ENCODE results near the gene SLC25A43.
"Not testable (repeated sequence)": the region's sequence is repeated elsewhere in the genome, so short reads cannot be mapped to it uniquely, and the experiment has no call there.

Gene SLC25A43

GRCh38 chrX:119386685-119387084, 12.5 kb upstream of the SLC25A43 start:
- not testable (repeated sequence) for H3K27me3 ChIP-seq (ENCODE audit: insufficient read depth, low read length); H3K27ac ChIP-seq (ENCODE audit: low read depth, low read length); H3K9me3 ChIP-seq (ENCODE audit: insufficient read depth, low read depth, low read length); H3K9ac ChIP-seq (ENCODE audit: low read depth, low read length); H3K36me3 ChIP-seq (ENCODE audit: insufficient read depth, low read length); H3K4me3 ChIP-seq (ENCODE audit: low read length); H3K4me1 ChIP-seq (ENCODE audit: insufficient read depth, low read length)
- WGBS: 92% methylated on average over 3 of the region's 4 CpGs

GRCh38 chrX:119387426-119387825, 11.7 kb upstream of the SLC25A43 start:
- not testable (repeated sequence) for H3K27me3 ChIP-seq (ENCODE audit: insufficient read depth, low read length); H3K9me3 ChIP-seq (ENCODE audit: insufficient read depth, low read depth, low read length); H3K9ac ChIP-seq (ENCODE audit: low read depth, low read length); H3K27ac ChIP-seq (ENCODE audit: low read depth, low read length); H3K4me3 ChIP-seq (ENCODE audit: low read length); H3K36me3 ChIP-seq (ENCODE audit: insufficient read depth, low read length); H3K4me1 ChIP-seq (ENCODE audit: insufficient read depth, low read length)
- 96% methylated on average over 20 of the region's 20 CpGs for WGBS

- Histone ChIP-seq H3K4me1 (ENCODE audit: insufficient read depth, low read length) (no peaks in the 10 kb centered on the region), H3K9me3 (ENCODE audit: insufficient read depth, low read depth, low read length) (no peaks in the 10 kb centered on the region), H3K9ac (ENCODE audit: low read depth, low read length) (no peak overlapping the region), H3K36me3 (ENCODE audit: insufficient read depth, low read length) (no peaks in the 10 kb centered on the region), H3K4me3 (ENCODE audit: low read length) (no peak overlapping the region), H3K27me3 (ENCODE audit: insufficient read depth, low read length) (no peaks in the 10 kb centered on the region), H3K27ac (ENCODE audit: low read depth, low read length) (no peak overlapping the region)
- 81% methylated on average over 4 of the region's 4 CpGs for WGBS
Observed at GRCh38 chrX:119389214-119389613, 9.9 kb upstream of the SLC25A43 start.

GRCh38 chrX:119389871-119390501, 9.2 kb upstream of the SLC25A43 start:
- Histone ChIP-seq H3K9me3 (ENCODE audit: insufficient read depth, low read depth, low read length) (no peaks in the 10 kb centered on the region), H3K36me3 (ENCODE audit: insufficient read depth, low read length) (no peaks in the 10 kb centered on the region), H3K9ac (ENCODE audit: low read depth, low read length) (no peak overlapping the region), H3K27ac (ENCODE audit: low read depth, low read length) (no peak overlapping the region), H3K4me1 (ENCODE audit: insufficient read depth, low read length) (no peaks in the 10 kb centered on the region), H3K27me3 (ENCODE audit: insufficient read depth, low read length) (no peaks in the 10 kb centered on the region), H3K4me3 (ENCODE audit: low read length) (no peak overlapping the region)
- WGBS: 34% methylated on average over 7 of the region's 7 CpGs

- no peak overlapping the region for H3K27ac ChIP-seq (ENCODE audit: low read depth, low read length)
- H3K36me3 ChIP-seq (ENCODE audit: insufficient read depth, low read length): no peaks in the 10 kb centered on the region
- 92% methylated on average over 5 of the region's 8 CpGs for WGBS
- no peak overlapping the region for H3K9ac ChIP-seq (ENCODE audit: low read depth, low read length)
- H3K4me3 ChIP-seq (ENCODE audit: low read length): no peak overlapping the region
- no peaks in the 10 kb centered on the region for H3K4me1 ChIP-seq (ENCODE audit: insufficient read depth, low read length)
- H3K9me3 ChIP-seq (ENCODE audit: insufficient read depth, low read depth, low read length): no peaks in the 10 kb centered on the region
- H3K27me3 ChIP-seq (ENCODE audit: insufficient read depth, low read length): no peaks in the 10 kb centered on the region
Observed at GRCh38 chrX:119391279-119391678, 7.9 kb upstream of the SLC25A43 start.

- 82% methylated on average over 2 of the region's 2 CpGs for WGBS
- Histone ChIP-seq H3K9ac (ENCODE audit: low read depth, low read length) (no peak overlapping the region), H3K36me3 (ENCODE audit: insufficient read depth, low read length) (no peaks in the 10 kb centered on the region), H3K27me3 (ENCODE audit: insufficient read depth, low read length) (peaks cover 6% of the 10 kb centered on the region), H3K4me1 (ENCODE audit: insufficient read depth, low read length) (no peaks in the 10 kb centered on the region), H3K27ac (ENCODE audit: low read depth, low read length) (no peak overlapping the region), H3K4me3 (ENCODE audit: low read length) (no peak overlapping the region), H3K9me3 (ENCODE audit: insufficient read depth, low read depth, low read length) (no peaks in the 10 kb centered on the region)
Observed at GRCh38 chrX:119393144-119393543, 6.0 kb upstream of the SLC25A43 start.

- H3K27ac ChIP-seq (ENCODE audit: low read depth, low read length): no peak overlapping the region
- peak overlapping the region; percentile 58 for H3K4me3 ChIP-seq (ENCODE audit: low read length)
Observed at GRCh38 chrX:119398587-119398973, 556 bp upstream of the SLC25A43 start.

GRCh38 chrX:119399772-119400101, 601 bp downstream of the SLC25A43 start:
- 2% methylated on average over 12 of the region's 12 CpGs for whole genome bisulfite sequencing
- H3K27ac ChIP-seq (ENCODE audit: low read depth, low read length): no peak overlapping the region
- 0 out of 2 replicates have a peak overlapping the region, but pooled peaks have one; percentile 31 for H3K9ac ChIP-seq (ENCODE audit: low read depth, low read length)

More at GRCh38 chrX:119398587-119398973, 556 bp upstream of the SLC25A43 start:
- Histone ChIP-seq H3K9me3 (ENCODE audit: insufficient read depth, low read depth, low read length) (no peaks in the 10 kb centered on the region), H3K36me3 (ENCODE audit: insufficient read depth, low read length) (no peaks in the 10 kb centered on the region), H3K27me3 (ENCODE audit: insufficient read depth, low read length) (peaks cover 19% of the 10 kb centered on the region), H3K4me1 (ENCODE audit: insufficient read depth, low read length) (no peaks in the 10 kb centered on the region), H3K9ac (ENCODE audit: low read depth, low read length) (peak overlapping the region; percentile 73; the same call in 1 of the 2 replicates)
- 26% methylated on average over 3 of the region's 3 CpGs for WGBS

GRCh38 chrX:119401569-119401968, 2.4 kb downstream of the SLC25A43 start:
- 80% methylated on average over 4 of the region's 4 CpGs for WGBS
- no peak overlapping the region for H3K4me3 ChIP-seq (ENCODE audit: low read length)
- H3K36me3 ChIP-seq (ENCODE audit: insufficient read depth, low read length): 0 out of 2 replicates have a peak, but pooled peaks cover 2% of the 10 kb centered on the region
- H3K27me3 ChIP-seq (ENCODE audit: insufficient read depth, low read length): peaks cover 19% of the 10 kb centered on the region
- no peak overlapping the region for H3K27ac ChIP-seq (ENCODE audit: low read depth, low read length)
- no peaks in the 10 kb centered on the region for H3K4me1 ChIP-seq (ENCODE audit: insufficient read depth, low read length)
- no peaks in the 10 kb centered on the region for H3K9me3 ChIP-seq (ENCODE audit: insufficient read depth, low read depth, low read length)
- H3K9ac ChIP-seq (ENCODE audit: low read depth, low read length): no peak overlapping the region

More at GRCh38 chrX:119399772-119400101, 601 bp downstream of the SLC25A43 start:
- Histone ChIP-seq H3K9me3 (ENCODE audit: insufficient read depth, low read depth, low read length) (no peaks in the 10 kb centered on the region), H3K4me3 (ENCODE audit: low read length) (peak overlapping the region; percentile 58), H3K27me3 (ENCODE audit: insufficient read depth, low read length) (peaks cover 19% of the 10 kb centered on the region), H3K36me3 (ENCODE audit: insufficient read depth, low read length) (no peaks in the 10 kb centered on the region), H3K4me1 (ENCODE audit: insufficient read depth, low read length) (no peaks in the 10 kb centered on the region)

- Histone ChIP-seq H3K4me3 (ENCODE audit: low read length) (no peak overlapping the region), H3K9ac (ENCODE audit: low read depth, low read length) (no peak overlapping the region), H3K27ac (ENCODE audit: low read depth, low read length) (no peak overlapping the region), H3K36me3 (ENCODE audit: insufficient read depth, low read length) (0 out of 2 replicates have a peak, but pooled peaks cover 5% of the 10 kb centered on the region), H3K9me3 (ENCODE audit: insufficient read depth, low read depth, low read length) (no peaks in the 10 kb centered on the region), H3K27me3 (ENCODE audit: insufficient read depth, low read length) (peaks cover 18% of the 10 kb centered on the region), H3K4me1 (ENCODE audit: insufficient read depth, low read length) (no peaks in the 10 kb centered on the region)
- 89% methylated on average over 3 of the region's 4 CpGs for WGBS
Observed at GRCh38 chrX:119402588-119402987, 3.5 kb downstream of the SLC25A43 start.

- no peak overlapping the region for H3K9ac ChIP-seq (ENCODE audit: low read depth, low read length)
- H3K4me3 ChIP-seq (ENCODE audit: low read length): no peak overlapping the region
- WGBS: no CpG with 5 or more reads among the region's 1 CpG
- no peaks in the 10 kb centered on the region for H3K4me1 ChIP-seq (ENCODE audit: insufficient read depth, low read length)
- no peak overlapping the region for H3K27ac ChIP-seq (ENCODE audit: low read depth, low read length)
- H3K36me3 ChIP-seq (ENCODE audit: insufficient read depth, low read length): 0 out of 2 replicates have a peak, but pooled peaks cover 5% of the 10 kb centered on the region
- no peaks in the 10 kb centered on the region for H3K27me3 ChIP-seq (ENCODE audit: insufficient read depth, low read length)
- no peaks in the 10 kb centered on the region for H3K9me3 ChIP-seq (ENCODE audit: insufficient read depth, low read depth, low read length)
Observed at GRCh38 chrX:119406776-119407175, 7.6 kb downstream of the SLC25A43 start.

- 90% methylated on average over 9 of the region's 9 CpGs for WGBS
- no peak overlapping the region for H3K4me3 ChIP-seq (ENCODE audit: low read length)
- H3K9ac ChIP-seq (ENCODE audit: low read depth, low read length): no peak overlapping the region
- H3K36me3 ChIP-seq (ENCODE audit: insufficient read depth, low read length): 0 out of 2 replicates have a peak, but pooled peaks cover 5% of the 10 kb centered on the region
- no peaks in the 10 kb centered on the region for H3K27me3 ChIP-seq (ENCODE audit: insufficient read depth, low read length)
- H3K27ac ChIP-seq (ENCODE audit: low read depth, low read length): no peak overlapping the region
- no peaks in the 10 kb centered on the region for H3K4me1 ChIP-seq (ENCODE audit: insufficient read depth, low read length)
- H3K9me3 ChIP-seq (ENCODE audit: insufficient read depth, low read depth, low read length): no peaks in the 10 kb centered on the region
Observed at GRCh38 chrX:119407681-119408080, 8.5 kb downstream of the SLC25A43 start.

Measured in HUES64 (cell line).